K562 (cell line): Measurements from ENCODE around the gene HSDL2.

Experiments used
- CHD4 ChIP-seq: fragments of 200-600 bp; sonication (generic); IDR thresholded peaks from 3 replicates; pipeline ENCODE4 v1.6.1; 2012; ENCODE audit warnings: low read depth, mild to moderate bottlenecking, mixed read lengths, low read length, inconsistent platforms; ENCODE audit not compliant: insufficient read depth, insufficient replicate concordance, poor library complexity, severe bottlenecking
- ELF4 ChIP-seq: fragments of 450-650 bp; formaldehyde crosslinking; IDR thresholded peaks from 2 replicates; pipeline ENCODE4 v1.4.0; 2022; ENCODE audit warnings: missing genetic modification characterization
- KLF16 ChIP-seq: IDR thresholded peaks from 2 replicates; pipeline ENCODE4 v1.6.1; 2016; ENCODE audit warnings: antibody characterized with exemption
- ZNF766 ChIP-seq: fragments of 200-800 bp; sonication (Bioruptor generic); conservative IDR thresholded peaks from 2 replicates; pipeline ENCODE4 v1.6.1; 2016; ENCODE audit warnings: missing genetic modification characterization, missing compliant biosample characterization
- TF ChIP-seq, protein P1 (sequence below), 3 experiments: IDR thresholded peaks in 2 of 3; conservative IDR thresholded peaks in 1 of 3; 2 replicates each; pipeline ENCODE4 v1.5.1; 2011 to 2012; ENCODE audit warnings: low read length in 3 of 3, mild to moderate bottlenecking in 3 of 3, control low read depth in 2 of 3, improper control_type of control experiment in 1 of 3, inconsistent platforms in 1 of 3, low read depth in 1 of 3, mixed read lengths in 1 of 3, moderate library complexity in 1 of 3; ENCODE audit not compliant: insufficient read depth in 2 of 3

DNA sequence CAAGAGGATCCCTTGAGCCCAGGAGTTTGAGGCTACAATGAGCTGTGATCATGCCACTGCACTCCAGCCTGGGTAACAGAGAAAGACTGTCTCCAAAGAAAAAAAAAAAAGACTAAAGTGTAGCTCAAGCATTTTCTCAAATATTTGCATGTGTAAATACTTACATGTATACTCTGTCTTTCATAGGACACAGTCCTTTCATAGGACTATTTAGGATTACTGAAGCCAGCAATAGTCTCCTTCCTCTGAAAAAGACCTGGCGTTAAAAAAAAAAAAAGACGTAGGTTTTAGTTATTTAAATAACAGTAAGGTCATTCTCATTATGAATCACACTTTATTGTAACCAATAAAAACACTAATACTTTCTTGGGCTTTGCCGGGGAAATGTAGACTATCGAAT, 29.9 kb downstream of the HSDL2 start:
- TF ChIP-seq KLF16 (no peak), CHD4 (no peak), ELF4 (CRISPR knock-in tag) (no peak), ZNF766 (no peak)
- TF ChIP-seq, protein P1, sequence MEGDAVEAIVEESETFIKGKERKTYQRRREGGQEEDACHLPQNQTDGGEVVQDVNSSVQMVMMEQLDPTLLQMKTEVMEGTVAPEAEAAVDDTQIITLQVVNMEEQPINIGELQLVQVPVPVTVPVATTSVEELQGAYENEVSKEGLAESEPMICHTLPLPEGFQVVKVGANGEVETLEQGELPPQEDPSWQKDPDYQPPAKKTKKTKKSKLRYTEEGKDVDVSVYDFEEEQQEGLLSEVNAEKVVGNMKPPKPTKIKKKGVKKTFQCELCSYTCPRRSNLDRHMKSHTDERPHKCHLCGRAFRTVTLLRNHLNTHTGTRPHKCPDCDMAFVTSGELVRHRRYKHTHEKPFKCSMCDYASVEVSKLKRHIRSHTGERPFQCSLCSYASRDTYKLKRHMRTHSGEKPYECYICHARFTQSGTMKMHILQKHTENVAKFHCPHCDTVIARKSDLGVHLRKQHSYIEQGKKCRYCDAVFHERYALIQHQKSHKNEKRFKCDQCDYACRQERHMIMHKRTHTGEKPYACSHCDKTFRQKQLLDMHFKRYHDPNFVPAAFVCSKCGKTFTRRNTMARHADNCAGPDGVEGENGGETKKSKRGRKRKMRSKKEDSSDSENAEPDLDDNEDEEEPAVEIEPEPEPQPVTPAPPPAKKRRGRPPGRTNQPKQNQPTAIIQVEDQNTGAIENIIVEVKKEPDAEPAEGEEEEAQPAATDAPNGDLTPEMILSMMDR (IDR thresholded peaks at IDR 0.05 in 2 of 3, conservative IDR thresholded peaks at IDR 0.05 in 1 of 3; ENCODE audit: insufficient read depth in 2 of 3, low read depth in 1 of 3, low read length in 3 of 3) = no peak
